Neural crest cell (in vitro differentiated cells): ENCODE results near the gene MIEN1. TPM values are rescaled to one million over a fixed set of nuclear protein-coding genes. Genes with fewer than 3 reads are reported as not detected.

Experiments
- DNase-seq: peaks from one replicate; pipeline ENCODE4 v3.0.0; 2021; ENCODE audit warnings: low read depth, mixed read lengths, low spot score
- H3K27ac Mint-ChIP-seq: one replicate; pipeline ENCODE4 v1.8.0; 2021; ENCODE audit warnings: mild to moderate bottlenecking, mixed read lengths; ENCODE audit not compliant: unreplicated experiment
- H3K27me3 Mint-ChIP-seq: 2 replicates; pipeline ENCODE4 v1.8.0; 2021; ENCODE audit warnings: low read depth, mild to moderate bottlenecking, mixed read lengths
- H3K36me3 Mint-ChIP-seq: 2 replicates; pipeline ENCODE4 v1.8.0; 2021; ENCODE audit warnings: low read depth, mild to moderate bottlenecking, mixed read lengths
- H3K4me1 Mint-ChIP-seq: 2 replicates; pipeline ENCODE4 v1.8.0; 2021; ENCODE audit warnings: mixed read lengths
- H3K4me3 Mint-ChIP-seq: one replicate; pipeline ENCODE4 v1.8.0; 2021; ENCODE audit warnings: mild to moderate bottlenecking, mixed read lengths
- H3K9me3 Mint-ChIP-seq: 2 replicates; pipeline ENCODE4 v1.8.0; 2021; ENCODE audit warnings: mixed read lengths
- total RNA-seq: library from RNA; stranded (reverse); gene quantifications from 2 replicates; pipeline ENCODE4 v1.2.1, GENCODE V29; 2021
- TF ChIP-seq, protein P1 (sequence below): fragments of 200-600 bp; sonication (generic); conservative IDR thresholded peaks from 2 replicates; pipeline ENCODE4 v1.5.0; 2021; ENCODE audit warnings: antibody characterized with exemption, mild to moderate bottlenecking

MIEN1 gene
- total RNA-seq, 1 donor from 2014 or later = 35.6 TPM

DNA sequence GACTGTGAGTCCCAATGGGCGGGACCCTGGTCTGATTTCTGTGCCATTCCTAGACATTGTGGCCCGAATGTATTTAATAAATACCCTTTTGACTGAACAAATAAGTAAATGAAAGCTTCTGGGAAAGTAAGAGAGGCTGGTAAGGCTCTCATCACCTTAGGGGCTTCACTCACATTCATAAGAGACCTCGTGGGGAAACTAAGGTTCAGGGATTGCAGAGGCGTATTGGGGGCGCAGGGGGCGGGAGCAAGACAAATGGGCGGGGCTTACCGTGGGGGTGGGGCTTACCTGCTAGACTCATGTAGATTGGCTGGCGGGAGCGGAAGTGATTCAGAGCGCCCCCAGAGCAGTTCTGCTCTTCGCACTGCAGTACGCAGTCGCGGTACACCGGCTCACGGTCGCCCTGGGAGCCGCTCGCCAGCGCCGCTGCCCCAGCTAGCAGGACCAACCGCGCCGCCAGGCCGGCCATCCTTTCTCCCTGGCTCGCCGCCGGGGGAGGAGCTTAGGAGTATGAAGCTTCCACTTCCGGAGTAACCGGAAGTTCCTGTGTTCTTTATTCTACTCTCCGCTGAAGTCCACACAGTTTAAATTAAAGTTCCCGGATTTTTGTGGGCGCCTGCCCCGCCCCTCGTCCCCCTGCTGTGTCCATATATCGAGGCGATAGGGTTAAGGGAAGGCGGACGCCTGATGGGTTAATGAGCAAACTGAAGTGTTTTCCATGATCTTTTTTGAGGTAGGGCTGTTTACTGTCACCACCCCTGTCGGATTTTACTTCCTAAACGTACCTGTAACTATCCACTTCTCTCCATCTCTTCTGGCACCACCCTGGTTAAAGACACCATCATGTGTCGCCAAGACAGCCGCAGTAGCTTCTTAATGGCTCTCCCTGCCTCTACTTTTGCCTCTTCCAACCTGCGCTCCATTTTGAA is 42.5 kb downstream of the MIEN1 start, which contains the start of gene PGAP3:
PGAP3 (minus strand) TSS at position 512 of the 929 bp plus-strand sequence; CDS start at position 469, 43 bp downstream.
- Mint-ChIP-seq H3K4me1 (peaks cover 21% of the 10 kb centered on the region), H3K27ac (peak within 1 kb of the TSS; percentile 99), H3K4me3 (peak within 1 kb of the TSS; percentile 99), H3K36me3 (peaks cover 7% of the 10 kb centered on the region), H3K27me3 (no peaks in the 10 kb centered on the region), H3K9me3 (peaks cover 3% of the 10 kb centered on the region)
- DNase-seq = peak; percentile 72
- TF ChIP-seq, protein P1, sequence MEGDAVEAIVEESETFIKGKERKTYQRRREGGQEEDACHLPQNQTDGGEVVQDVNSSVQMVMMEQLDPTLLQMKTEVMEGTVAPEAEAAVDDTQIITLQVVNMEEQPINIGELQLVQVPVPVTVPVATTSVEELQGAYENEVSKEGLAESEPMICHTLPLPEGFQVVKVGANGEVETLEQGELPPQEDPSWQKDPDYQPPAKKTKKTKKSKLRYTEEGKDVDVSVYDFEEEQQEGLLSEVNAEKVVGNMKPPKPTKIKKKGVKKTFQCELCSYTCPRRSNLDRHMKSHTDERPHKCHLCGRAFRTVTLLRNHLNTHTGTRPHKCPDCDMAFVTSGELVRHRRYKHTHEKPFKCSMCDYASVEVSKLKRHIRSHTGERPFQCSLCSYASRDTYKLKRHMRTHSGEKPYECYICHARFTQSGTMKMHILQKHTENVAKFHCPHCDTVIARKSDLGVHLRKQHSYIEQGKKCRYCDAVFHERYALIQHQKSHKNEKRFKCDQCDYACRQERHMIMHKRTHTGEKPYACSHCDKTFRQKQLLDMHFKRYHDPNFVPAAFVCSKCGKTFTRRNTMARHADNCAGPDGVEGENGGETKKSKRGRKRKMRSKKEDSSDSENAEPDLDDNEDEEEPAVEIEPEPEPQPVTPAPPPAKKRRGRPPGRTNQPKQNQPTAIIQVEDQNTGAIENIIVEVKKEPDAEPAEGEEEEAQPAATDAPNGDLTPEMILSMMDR = no peak

DNA sequence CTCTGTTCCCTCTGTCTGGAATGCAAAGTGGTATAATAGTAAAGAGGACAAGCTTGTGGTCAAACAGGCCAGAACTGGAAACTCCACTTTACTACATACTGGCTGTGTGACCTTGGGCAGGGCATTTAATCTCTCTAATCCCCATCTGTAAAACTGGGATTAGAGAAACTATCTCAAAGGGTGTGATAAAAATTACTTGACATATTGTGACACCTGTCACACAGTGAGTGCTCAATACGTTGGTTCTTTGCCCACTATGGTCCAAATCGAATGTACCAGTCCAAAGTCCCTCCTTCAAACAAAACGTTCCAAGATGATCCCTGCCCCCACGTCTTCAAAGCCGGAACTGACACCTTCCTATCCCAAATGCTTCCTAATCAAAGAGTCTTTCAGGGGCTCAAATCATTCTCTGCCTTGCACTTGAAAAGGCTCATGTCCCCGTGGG is 43.2 kb downstream of the MIEN1 start:
- H3K27me3 Mint-ChIP-seq = no peaks in the 10 kb centered on the region
- H3K9me3 Mint-ChIP-seq = peaks cover 3% of the 10 kb centered on the region
- peak overlapping the region; percentile 99 for H3K4me3 Mint-ChIP-seq
- peaks cover 21% of the 10 kb centered on the region for H3K4me1 Mint-ChIP-seq
- no peak overlapping the region for H3K27ac Mint-ChIP-seq
- DNase-seq = no peak
- TF ChIP-seq, protein P1 = no peak
- H3K36me3 Mint-ChIP-seq = peaks cover 7% of the 10 kb centered on the region

DNA sequence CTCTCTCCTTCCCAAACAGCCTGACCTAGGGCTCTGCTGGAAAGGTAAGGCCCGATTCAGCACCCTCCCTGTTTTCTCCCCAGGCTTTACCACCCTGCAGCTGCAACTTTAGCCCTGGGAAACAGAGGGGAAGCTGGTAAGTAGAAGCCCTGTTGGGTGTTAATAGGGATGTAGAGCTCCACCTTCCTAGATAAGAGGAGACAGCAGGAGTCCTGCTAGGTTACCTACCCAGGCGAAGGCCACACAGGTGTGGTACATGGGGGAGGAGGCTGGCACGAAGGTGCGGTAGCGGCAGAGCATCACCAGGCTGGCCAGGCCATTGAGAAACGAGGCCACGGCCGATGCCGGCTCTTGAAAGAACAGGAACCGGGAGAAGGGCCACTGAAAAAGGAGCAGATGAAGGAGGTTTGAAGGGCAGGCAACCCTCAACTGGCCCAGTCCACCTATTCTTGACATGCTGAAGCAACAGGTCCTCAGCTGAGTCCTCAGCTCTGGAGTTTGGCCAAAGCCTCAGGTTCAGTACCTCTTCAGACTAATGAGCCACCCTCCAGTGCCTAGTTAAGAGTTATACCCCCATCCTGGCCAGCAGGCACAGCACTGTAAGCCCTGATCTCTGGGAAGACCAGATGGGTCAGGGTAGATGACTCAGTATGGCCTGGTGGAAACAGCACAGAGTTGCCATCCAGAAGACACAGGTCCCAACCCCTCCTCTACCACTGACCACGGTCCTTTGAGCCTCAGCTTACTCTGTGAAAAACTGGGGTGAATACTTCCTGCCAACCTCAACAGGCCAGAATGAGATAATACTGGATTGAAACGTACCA is 45.8 kb downstream of the MIEN1 start:
- DNase-seq = no peak

DNA sequence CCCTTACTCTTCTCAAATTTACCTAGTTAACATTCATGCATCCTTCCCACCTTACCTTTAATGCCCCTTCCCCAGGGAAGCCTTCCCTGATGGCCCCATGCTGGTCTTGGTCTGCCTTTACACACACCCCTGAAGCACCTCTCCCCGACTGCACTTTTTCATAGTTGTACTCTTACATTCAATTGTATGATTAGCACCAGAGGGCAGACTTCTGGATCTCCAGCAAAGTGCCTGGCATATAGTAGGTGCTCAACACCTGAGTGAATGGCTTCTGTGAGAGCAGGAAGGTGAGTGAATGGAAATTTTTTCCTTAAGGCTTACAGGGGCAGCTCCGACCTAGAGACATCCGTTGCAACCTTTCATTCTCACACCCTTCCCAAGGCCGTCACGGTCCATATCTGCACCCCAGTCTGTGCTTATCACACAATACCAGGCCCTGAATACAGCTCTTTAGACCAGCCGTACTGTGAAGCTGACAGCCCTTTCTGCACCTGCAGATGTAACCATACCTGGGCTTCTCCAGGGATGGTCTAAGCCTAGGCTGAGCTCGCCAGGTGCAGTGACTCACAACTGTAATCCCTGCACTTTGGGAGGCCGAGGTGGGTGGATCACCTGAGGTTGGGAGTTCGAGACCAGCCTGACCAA is 46.9 kb downstream of the MIEN1 start:
- TF ChIP-seq, protein P1 = no peak
- peaks cover 13% of the 10 kb centered on the region for H3K4me1 Mint-ChIP-seq

More for the DNA sequence above, 45.8 kb downstream of the MIEN1 start:
- TF ChIP-seq, protein P1 = no peak
- Mint-ChIP-seq H3K4me1 (peaks cover 21% of the 10 kb centered on the region), H3K36me3 (peaks cover 7% of the 10 kb centered on the region), H3K9me3 (peaks cover 3% of the 10 kb centered on the region), H3K27me3 (no peaks in the 10 kb centered on the region), H3K27ac (no peak overlapping the region), H3K4me3 (no peak overlapping the region)

DNA sequence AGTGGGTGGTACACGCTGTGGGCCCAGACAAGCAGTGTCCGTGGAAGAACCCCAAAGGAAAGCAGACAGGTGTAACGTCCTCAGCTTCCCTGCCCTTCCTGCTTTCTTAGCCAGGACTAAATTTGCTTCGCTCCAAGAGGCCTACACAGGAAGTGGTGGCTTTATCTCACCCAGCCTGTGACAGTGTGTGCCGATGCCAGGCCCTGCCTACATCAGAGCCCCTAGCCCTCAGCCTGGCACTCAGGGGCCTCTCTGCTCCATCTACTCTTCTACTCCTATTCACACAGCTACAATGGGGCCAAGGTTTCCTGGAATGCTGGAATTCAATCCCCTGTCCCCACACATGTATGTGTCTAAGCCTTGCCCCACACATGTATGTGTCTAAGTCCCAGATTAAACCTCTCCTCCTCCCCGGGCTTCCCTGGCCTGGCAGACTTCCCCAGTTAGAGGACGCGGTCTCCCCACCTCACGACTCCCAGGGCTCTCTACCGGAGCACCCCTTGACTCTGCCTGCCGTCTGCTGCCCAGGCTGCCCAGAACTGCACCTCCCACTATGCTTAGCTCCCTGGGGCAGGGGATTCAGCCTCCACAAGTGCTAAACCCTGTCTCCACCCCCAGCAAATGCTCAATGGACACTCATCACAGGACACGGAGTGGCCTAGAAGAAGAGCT is 50.7 kb downstream of the MIEN1 start:
- peaks cover 7% of the 10 kb centered on the region for H3K36me3 Mint-ChIP-seq
- H3K27ac Mint-ChIP-seq = no peak overlapping the region
- TF ChIP-seq, protein P1 = no peak
- H3K4me3 Mint-ChIP-seq = no peak overlapping the region
- no peak for DNase-seq
- H3K4me1 Mint-ChIP-seq = no peaks in the 10 kb centered on the region
- H3K9me3 Mint-ChIP-seq = no peaks in the 10 kb centered on the region
- H3K27me3 Mint-ChIP-seq = no peaks in the 10 kb centered on the region

More for the DNA sequence above, 46.9 kb downstream of the MIEN1 start:
- no peak for DNase-seq
- H3K4me3 Mint-ChIP-seq = no peak overlapping the region
- H3K27me3 Mint-ChIP-seq = no peaks in the 10 kb centered on the region
- peaks cover 3% of the 10 kb centered on the region for H3K9me3 Mint-ChIP-seq
- H3K36me3 Mint-ChIP-seq = peaks cover 7% of the 10 kb centered on the region
- peak overlapping the region; percentile 13 for H3K27ac Mint-ChIP-seq
